Cortex of kidney (tissue), 1 donor: ENCODE data around the gene LCLAT1.

ENCODE experiments used
- DNase-seq: peaks from one replicate; lab custom pipeline; 2025; lab: John Stamatoyannopoulos, UW

LCLAT1 gene

GRCh38 chr2:30670453-30670852 lies 223.4 kb downstream of the LCLAT1 start:
- DNase-seq, result no peak

GRCh38 chr2:30673127-30673526 lies 226.1 kb downstream of the LCLAT1 start:
- no peak for DNase-seq

DNA sequence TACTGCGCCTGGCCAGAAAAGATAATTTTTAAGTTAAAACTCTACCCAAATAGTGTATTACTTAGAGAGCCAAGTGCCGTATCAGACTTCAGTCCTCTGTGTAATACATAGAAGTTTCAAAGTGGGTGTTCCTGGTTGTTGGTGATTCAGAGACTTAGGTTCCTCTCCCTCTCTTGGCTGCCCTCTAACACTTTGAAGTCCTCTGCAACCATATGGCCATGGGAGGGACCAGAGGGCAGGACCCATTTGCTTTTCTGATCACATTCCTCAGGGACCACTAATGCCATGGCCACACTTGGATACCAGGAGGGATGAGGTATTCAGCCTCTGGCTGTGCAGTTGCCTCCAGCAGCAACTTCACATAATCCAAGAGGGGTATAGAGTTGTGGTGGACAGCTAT lies 228.7 kb downstream of the LCLAT1 start:
- no peak for DNase-seq

- DNase-seq, result no peak
These were observed 230.2 kb downstream of the LCLAT1 start for GRCh38 chr2:30677231-30677630.

- DNase-seq, result no peak
These were observed 230.9 kb downstream of the LCLAT1 start for GRCh38 chr2:30677861-30678385.

DNA sequence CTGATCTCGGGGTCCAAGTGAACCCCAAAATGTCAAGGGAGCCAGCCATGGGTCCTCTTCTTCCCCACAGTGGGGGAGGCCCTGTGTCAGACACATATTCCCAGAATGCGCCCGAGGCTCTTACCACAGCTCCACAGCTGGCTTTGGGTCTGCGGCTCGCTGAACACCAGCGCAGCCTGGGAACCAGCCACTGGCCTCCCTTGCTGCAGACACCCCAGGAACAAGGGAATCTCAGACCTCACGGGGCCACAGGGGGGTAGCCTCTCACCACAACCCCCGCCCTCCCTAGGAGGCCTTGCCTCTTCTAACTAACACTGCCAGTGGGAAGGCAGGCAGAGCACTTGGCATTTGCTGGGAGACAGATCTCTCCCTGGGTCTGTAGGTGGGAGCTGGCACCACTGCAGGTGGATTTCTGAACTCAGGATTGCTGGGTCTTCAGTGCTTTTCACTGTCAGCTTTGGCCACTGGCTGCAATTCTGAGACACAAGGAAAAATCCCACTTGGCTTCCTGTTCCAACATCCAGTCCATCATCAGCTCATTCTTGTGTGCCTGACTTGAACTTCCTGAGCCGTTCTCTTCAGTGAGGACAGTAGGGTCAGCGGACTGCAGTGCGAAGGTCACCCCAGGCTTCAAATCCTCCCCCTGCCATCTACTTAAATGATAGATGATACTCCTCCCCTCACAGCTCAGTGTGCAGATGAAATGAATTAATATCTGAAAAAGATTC lies 231.5 kb downstream of the LCLAT1 start:
- DNase-seq, result no peak

DNA sequence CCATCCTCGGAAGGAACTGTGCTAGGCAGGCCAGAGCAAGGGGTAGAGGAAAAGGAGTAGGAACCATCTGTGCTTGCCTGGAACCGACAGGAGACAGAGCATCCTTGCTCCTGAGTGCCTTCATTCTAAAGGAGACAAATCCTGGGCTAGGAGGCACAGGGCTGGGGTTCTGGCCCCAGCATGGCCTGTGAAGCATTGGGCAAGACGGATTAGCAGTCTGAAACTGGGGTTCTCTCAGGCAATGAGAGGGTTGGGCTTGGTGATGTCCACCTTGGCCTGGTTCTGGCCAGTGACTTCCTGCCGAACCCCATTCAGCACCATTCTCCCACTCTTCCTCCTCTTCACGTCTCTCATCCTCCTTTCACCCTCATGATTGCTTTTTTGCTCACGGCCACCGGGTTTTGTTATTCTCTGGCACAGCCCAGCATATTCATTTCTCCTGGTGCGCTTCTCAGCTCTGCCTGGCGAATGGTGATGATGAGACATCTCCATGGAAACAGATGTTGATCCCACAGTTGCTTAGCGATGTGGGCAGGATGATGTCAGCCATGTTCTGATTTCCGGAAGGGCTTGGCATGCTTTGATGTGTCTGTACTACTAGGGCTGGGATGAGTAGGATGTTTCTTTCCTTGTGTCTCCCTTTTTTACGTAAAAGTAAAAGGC lies 232.5 kb downstream of the LCLAT1 start:
- DNase-seq, result no peak

- no peak for DNase-seq
These were observed 233.1 kb downstream of the LCLAT1 start for GRCh38 chr2:30680121-30680520.

DNA sequence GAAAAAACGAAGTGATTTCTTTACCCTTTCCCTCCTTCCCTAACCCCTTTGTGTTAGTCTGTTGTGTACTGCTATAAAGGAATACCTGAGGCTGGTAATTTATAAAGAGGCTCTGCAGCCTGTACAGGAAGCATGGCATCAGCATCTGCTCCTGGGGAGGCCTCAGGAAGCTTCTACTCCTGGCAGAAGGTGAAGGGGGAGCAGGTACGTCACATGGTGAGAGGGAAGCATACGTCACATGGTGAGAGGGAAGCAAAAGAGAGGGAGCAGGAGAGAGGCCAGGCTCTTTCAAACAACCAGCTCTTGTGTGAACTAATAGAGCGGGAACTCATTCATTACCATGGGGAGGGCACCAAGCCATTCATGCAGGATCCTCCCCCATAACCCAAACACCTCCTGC lies 234.0 kb downstream of the LCLAT1 start:
- no peak for DNase-seq

- no peak for DNase-seq
These were observed 236.3 kb downstream of the LCLAT1 start for GRCh38 chr2:30683236-30683956.

DNA sequence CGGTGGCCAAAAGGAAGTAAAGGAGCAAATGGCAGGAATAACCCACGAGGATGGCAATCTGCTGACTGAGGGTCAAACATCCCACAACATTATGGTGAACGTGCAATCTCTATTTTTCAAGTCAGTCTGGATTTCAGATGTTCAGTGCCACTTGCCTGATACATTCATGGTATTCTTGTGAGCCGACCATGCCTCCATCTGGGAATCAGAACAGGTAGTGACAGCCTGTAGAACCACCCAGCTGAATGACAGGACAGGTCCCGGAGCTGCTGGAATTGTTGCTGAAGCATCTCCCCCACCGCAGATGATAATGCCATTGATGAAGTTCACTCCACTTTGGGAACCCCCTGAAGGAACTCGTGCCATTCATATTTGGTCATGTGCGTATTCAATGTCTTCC lies 237.0 kb downstream of the LCLAT1 start:
- no peak for DNase-seq

GRCh38 chr2:30684516-30684915 lies 237.5 kb downstream of the LCLAT1 start:
- no peak for DNase-seq

DNA sequence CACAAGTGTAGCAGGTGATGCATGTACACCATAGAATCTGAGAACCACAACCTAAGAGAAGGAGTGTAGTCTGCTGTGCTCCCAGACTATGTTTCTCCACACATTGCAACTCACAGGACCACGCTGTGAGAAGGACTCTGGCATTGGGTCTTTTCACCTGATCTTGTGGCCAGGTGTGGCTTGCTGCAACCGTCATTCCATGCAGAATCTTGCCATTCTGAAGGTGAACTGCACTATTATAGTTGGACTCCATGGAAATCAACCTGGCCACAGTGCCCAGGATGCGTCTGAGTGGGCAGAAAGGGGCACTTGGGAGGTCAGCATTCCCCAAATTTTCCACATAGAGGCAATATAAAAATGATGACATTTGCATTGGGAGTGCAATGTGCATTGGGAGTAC lies 237.9 kb downstream of the LCLAT1 start:
- no peak for DNase-seq

DNA sequence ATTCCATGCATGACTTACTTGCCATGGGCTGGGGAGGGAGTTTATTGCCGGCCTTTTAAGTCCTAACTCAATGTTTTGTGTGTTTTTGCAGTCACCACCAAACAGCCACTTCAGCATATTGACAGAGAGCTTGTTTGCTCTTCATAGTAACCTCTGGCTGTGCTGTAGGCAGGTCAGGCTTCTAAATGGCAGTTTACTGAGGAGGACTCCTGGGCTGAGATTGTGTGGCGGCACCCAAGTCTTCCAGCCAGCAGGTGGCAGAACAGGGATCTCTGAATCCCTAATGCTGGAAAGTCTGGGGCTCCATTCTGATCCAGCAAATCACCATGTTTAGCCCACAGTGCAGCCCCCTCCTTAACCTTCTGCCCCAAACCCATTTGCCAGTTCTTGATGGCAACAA lies 239.0 kb downstream of the LCLAT1 start:
- no peak for DNase-seq

- no peak for DNase-seq
These were observed 239.6 kb downstream of the LCLAT1 start for GRCh38 chr2:30686669-30687068.

- no peak for DNase-seq
These were observed 241.9 kb downstream of the LCLAT1 start for GRCh38 chr2:30688956-30689401.

DNA sequence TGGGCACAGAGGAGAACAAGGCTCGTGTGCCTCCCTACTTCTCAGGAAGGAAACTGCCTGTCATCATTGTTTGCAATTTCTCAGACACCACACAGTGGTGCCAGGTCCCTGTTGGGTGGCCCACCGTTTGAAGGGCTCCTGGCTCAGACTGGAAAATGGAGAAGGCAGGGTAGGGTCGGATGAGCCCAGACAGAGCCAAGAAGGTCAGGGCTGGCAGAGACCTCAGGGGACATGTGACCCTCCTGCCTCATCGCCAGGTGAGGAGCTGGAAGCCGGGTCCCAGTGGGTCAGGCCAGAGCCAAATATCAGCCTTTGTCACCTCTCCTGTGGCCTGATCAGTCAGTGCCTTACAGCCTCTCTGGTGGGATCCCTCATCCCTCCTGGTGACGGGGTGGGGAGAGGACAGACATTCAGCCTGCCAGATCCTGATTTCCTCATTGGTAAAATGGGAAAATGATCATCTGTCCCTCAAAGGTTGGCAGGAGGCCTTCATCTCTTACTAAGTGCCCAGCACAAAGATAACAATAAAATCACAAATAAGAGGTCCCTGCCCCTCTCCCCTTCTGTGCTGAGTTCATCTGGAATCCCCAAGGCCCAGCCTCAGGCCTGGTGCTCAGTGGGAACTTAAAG lies 242.6 kb downstream of the LCLAT1 start:
- DNase-seq, result no peak

- no peak for DNase-seq
These were observed 243.1 kb downstream of the LCLAT1 start for GRCh38 chr2:30690126-30690561.

GRCh38 chr2:30691091-30691947 lies 244.3 kb downstream of the LCLAT1 start:
- no peak for DNase-seq

GRCh38 chr2:30691948-30692828 lies 245.1 kb downstream of the LCLAT1 start:
- DNase-seq, result no peak
